HG02852 (cell line): Measurements from ENCODE around the gene RAC2.
"Not testable (repeated sequence)": the region's sequence is repeated elsewhere in the genome, so short reads cannot be mapped to it uniquely, and the experiment has no call there.

Experiments used
- ATAC-seq: cut with Tn5 transposase; IDR thresholded peaks from one replicate; pipeline ENCODE4 v1.9.1; 2021; ENCODE audit warnings: mild to moderate bottlenecking, moderate library complexity; ENCODE audit not compliant: unreplicated experiment

The RAC2 gene

GRCh38 chr22:37235897-37236607 lies 8.0 kb downstream of the RAC2 start:
- ATAC-seq = no peak

DNA sequence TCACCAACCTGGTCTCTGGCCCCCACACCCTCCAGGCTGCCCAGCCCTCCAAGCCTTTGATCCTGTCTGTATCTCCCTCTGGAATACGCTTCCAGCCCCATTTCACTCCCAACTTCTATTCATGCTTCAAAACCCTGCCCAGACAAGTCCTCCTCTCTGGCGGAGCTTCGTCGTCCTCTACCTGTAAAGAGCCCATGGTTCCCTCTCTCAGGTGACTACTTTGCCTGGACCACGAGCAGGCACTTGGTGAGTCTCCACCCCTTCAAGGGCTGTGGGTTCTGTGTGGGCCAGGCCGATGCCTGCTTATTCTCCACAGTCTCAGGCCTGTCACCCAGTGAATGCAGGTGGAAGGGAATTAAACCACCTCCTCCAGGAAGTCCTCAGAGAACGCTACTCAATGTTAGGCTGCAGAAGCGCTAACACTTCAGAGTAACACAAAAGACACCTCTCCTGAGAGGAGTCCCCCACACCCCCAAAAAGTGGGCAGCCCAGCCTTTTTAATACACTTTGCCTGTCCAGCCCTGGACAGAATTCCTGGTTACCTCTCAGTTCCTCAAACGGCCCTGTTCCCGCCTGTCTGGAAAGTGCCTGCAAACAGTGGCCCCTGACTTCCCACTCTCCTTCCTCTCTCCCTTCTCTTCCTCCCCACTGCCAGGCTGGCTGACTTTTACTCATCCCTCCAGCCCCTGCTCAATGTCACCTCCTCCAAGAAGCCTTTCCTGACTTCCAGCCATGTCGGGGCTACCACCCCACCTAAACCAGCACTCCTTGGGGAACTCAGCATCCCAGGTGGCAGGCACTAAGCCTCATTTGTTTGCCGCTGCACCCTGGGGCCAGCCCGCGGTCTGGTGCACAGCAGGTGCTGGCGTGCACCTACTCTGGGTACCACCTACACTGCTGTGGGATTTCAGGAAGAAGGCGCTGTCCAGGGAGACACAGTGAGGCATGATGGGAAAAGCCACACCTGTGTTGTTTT lies 9.0 kb downstream of the RAC2 start:
- ATAC-seq = no peak

- ATAC-seq = no peak
Observed at GRCh38 chr22:37233751-37234631, 10.1 kb downstream of the RAC2 start.

- ATAC-seq = not testable (repeated sequence)
Observed at GRCh38 chr22:37233371-37233750, 10.7 kb downstream of the RAC2 start.

- ATAC-seq = no peak
Observed at GRCh38 chr22:37232140-37232998, 11.7 kb downstream of the RAC2 start.

- no peak for ATAC-seq
Observed at GRCh38 chr22:37231406-37232139, 12.5 kb downstream of the RAC2 start.

- peak; percentile 52 for ATAC-seq
Observed at GRCh38 chr22:37230673-37231405, 13.2 kb downstream of the RAC2 start.

- ATAC-seq = peak; percentile 60
Observed at GRCh38 chr22:37229805-37230672, 14.0 kb downstream of the RAC2 start.

- no peak for ATAC-seq
Observed at GRCh38 chr22:37229012-37229804, 14.9 kb downstream of the RAC2 start.

GRCh38 chr22:37228106-37229011 lies 15.7 kb downstream of the RAC2 start:
- no peak for ATAC-seq

GRCh38 chr22:37226514-37226913 lies 17.6 kb downstream of the RAC2 start:
- ATAC-seq = no peak

DNA sequence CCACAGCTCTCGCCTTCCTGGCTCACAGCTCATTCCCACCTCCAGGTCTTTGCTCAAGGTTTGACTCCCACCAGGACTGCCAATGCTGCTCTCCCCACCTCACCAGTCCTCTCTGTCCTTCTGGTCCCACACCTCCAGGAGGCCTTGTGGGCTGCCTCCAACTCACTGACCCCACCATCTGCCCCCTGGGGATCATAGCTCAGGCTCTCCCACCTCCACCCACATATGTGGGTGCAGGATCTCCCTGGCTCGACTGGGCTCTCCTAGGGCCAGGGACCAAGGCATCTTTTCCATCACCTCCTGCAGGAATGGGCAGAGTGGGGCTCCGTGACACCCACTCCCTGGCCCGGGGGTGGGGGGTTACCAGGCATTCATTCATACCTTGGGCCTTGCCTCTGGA lies 18.0 kb downstream of the RAC2 start:
- no peak for ATAC-seq

DNA sequence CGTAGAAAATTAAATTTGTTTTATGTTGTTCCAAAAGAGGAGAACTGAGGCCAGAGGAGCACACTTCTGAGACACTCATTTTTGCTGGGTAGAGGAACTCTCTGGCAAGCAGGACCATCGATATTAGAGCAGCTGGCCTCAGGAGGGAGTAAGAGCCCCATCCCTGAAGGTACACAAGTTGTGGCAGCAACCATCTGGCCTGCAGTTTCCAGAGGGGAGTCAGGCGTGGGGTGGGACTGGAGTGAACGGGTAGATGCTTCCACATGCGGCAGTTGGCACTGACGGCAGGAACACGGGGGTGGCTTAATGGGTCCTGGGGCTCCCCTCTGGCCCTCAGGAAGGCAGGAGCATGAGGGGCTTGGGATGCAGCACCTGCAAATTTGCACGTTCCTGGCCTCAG lies 18.6 kb downstream of the RAC2 start:
- ATAC-seq = no peak

DNA sequence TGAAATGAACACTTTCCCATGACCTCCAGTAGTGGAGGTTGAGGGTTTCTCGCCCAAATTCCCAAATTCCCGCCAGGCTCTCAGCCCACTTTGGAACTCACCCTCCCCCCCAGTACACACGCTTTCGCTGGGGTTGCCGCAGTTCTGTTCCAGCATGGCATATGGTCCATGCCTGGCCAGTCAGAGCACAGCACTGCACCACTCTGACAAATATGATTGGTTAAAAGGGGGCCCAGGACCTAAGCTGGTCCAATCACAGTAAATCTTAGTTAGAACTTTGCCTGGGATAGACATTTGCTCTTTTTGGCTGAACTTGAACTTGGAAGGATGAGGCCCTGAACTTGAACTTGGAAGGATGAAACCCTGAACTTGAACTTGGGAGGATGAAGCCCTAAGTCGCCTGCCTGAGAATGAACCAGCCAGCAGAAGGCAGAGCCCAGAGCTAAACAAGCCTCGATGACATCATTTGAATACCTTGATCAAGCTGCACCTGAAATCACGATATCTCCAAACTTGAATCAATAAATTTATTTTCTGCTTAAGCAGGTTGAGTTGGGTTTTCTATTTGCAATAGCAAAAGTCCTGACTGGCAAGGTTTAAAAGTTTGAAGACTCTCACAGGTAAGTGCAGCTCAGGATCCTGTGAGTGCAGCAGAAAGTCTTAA lies 19.2 kb downstream of the RAC2 start:
- no peak for ATAC-seq

GRCh38 chr22:37223965-37224551 lies 20.0 kb downstream of the RAC2 start:
- ATAC-seq = no peak
